Kidney (tissue), 14 donors: ENCODE data around the gene P3H1. TPM values are rescaled to one million over a fixed set of nuclear protein-coding genes. Genes with fewer than 3 reads are reported as not detected.

Experiments
- DNase-seq, 5 donors: peaks; one replicate each; pipeline ENCODE4 v3.0.0-alpha.2; 2013 to 2020
- FAIRE-seq: peaks from 2 replicates; lab custom pipeline; 2012; peaks lifted over from hg19 to GRCh38; lab: Jason Lieb, UNC
- H3K27ac ChIP-seq, 2 donors: one replicate each; pipeline ENCODE4 v1.7.0; 2013; ENCODE audit warnings: low read depth in 2 of 2, low read length in 2 of 2, inconsistent platforms in 1 of 2
- H3K27me3 ChIP-seq: one replicate; pipeline ENCODE4 v1.7.1; 2013; ENCODE audit warnings: low read length, inconsistent platforms; ENCODE audit not compliant: control insufficient read depth, insufficient read depth
- H3K36me3 ChIP-seq, 3 donors: one replicate each; pipeline versions ENCODE4 v1.7.0 to v1.7.1; 2013; ENCODE audit warnings: low read length in 3 of 3, control low read depth in 1 of 3, inconsistent platforms in 1 of 3; ENCODE audit not compliant: insufficient read depth in 3 of 3, control insufficient read depth in 2 of 3
- H3K4me1 ChIP-seq, 3 donors: one replicate each; pipeline versions ENCODE4 v1.7.0 to v1.7.1; 2013; ENCODE audit warnings: low read length in 3 of 3, inconsistent platforms in 1 of 3, low read depth in 1 of 3; ENCODE audit not compliant: control insufficient read depth in 2 of 3, insufficient read depth in 2 of 3
- H3K4me3 ChIP-seq, 3 donors: one replicate each; pipeline versions ENCODE4 v1.7.0 to v1.8.1; 2013; ENCODE audit warnings: low read length in 3 of 3, control low read depth in 1 of 3, inconsistent platforms in 1 of 3
- H3K9ac ChIP-seq, 3 donors: one replicate each; pipeline versions ENCODE4 v1.7.0 to v1.7.1; 2013; ENCODE audit warnings: low read length in 3 of 3, control low read depth in 1 of 3, inconsistent platforms in 1 of 3
- H3K9me3 ChIP-seq, 3 donors: one replicate each; pipeline versions ENCODE4 v1.7.0 to v1.7.1; 2013; ENCODE audit warnings: low read length in 3 of 3, control low read depth in 1 of 3, inconsistent platforms in 1 of 3; ENCODE audit not compliant: control insufficient read depth in 2 of 3, insufficient read depth in 1 of 3
- intact Hi-C: fragments of 100-400 bp; cut with DNase I; formaldehyde crosslinking; loops from one replicate; pipeline ENCODE4 v1.11.1; 2022
- polyA plus RNA-seq: library from polyadenylated mRNA; stranded (reverse); fragments of 350-450 nt; fragmentation: Illumina TruSeq; extraction: RNeasy Lipid Tissue Mini Kit (QIAGEN cat#74804); gene quantifications from one replicate; pipeline ENCODE4 v1.2.3, GENCODE V29; 2014; ENCODE audit warnings: low read depth, low replicate concordance; ENCODE audit not compliant: insufficient read depth
- total RNA-seq: library from RNA; stranded (reverse); fragmentation: NEBNext Ultra II Directional; extraction: Animal tissue kit (Norgen Biotek cat#: 25700); gene quantifications from one replicate; pipeline ENCODE4 v1.2.1, GENCODE V29; 2021
- TF ChIP-seq, protein P1 (sequence below): IDR thresholded peaks from 3 replicates; pipeline ENCODE4 v1.5.1; 2012; ENCODE audit warnings: mild to moderate bottlenecking, moderate library complexity, borderline replicate concordance; ENCODE audit not compliant: insufficient read depth; ENCODE audit errors: extremely low read depth
- donor health status: control.
- donor health status: control.
- donor health status: control.
- donor health status: control.
- donor health status: control.
- donor health status: DM: yes; HTN: yes; CAD: no.
- donor health status: Normal renal cell carcinoma (clear cell type).

P3H1 gene
- total and polyA plus RNA-seq, 2 donors from 2014 or later, result 19.0 to 29.7 TPM

DNA sequence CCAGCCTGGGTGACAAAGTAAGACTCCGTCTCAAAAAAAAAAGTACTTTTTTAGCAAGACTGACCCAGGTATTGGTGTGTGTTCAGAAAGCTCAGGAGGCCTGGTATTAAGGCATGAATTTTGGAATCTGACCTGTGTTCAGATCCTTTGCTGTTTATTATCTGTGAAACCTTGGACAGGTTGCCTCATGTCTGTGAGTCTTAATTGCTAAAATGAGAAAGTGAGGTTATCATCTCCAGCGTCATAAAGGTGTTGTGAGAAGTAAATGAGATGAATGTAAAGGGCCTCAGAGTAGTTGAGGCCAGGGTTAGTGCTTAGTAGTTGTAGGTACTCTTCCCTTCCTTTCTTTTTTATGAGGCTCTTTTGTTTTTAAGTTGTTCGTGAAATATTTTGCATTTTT is 3.0 kb upstream of the P3H1 start:
- H3K36me3 ChIP-seq, result peaks cover 0 to 6% (median 3%) of the 10 kb centered on the region in 3 donors
- TF ChIP-seq, protein P1, sequence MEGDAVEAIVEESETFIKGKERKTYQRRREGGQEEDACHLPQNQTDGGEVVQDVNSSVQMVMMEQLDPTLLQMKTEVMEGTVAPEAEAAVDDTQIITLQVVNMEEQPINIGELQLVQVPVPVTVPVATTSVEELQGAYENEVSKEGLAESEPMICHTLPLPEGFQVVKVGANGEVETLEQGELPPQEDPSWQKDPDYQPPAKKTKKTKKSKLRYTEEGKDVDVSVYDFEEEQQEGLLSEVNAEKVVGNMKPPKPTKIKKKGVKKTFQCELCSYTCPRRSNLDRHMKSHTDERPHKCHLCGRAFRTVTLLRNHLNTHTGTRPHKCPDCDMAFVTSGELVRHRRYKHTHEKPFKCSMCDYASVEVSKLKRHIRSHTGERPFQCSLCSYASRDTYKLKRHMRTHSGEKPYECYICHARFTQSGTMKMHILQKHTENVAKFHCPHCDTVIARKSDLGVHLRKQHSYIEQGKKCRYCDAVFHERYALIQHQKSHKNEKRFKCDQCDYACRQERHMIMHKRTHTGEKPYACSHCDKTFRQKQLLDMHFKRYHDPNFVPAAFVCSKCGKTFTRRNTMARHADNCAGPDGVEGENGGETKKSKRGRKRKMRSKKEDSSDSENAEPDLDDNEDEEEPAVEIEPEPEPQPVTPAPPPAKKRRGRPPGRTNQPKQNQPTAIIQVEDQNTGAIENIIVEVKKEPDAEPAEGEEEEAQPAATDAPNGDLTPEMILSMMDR, result no peak
- no peak for DNase-seq
- H3K4me1 ChIP-seq, result peaks cover 0 to 5% (median 0%) of the 10 kb centered on the region in 3 donors
- no peak overlapping the region for H3K4me3 ChIP-seq
- intact Hi-C loops, result no loop called here
- no peaks in the 10 kb centered on the region for H3K27me3 ChIP-seq
- no peak for FAIRE-seq
- no peaks in the 10 kb centered on the region for H3K9me3 ChIP-seq
- no peak overlapping the region for H3K9ac ChIP-seq
- no peak overlapping the region for H3K27ac ChIP-seq

DNA sequence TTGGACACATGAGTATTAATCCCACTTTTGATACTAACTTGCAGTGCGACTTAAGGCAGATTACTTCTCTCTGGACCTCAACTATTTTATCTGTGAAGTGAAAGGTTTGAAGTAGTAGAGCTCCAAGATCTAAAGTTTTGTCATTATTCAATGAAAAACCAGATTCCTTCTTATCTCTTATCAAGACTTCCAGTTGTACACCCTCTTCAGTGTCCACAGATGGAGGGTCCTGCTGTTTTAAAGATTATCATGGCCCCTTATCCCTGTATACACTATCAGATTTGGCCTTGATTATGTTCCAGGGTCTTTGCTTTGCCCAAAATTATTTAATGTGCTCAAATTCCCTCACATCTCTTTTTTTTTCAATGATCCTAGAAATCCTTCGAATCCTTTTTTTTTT is 1.3 kb upstream of the P3H1 start:
- H3K4me3 ChIP-seq, result peak overlapping the region; percentile 82 to 89 (median 89)
- DNase-seq, result no peak
- TF ChIP-seq, protein P1, result no peak

DNA sequence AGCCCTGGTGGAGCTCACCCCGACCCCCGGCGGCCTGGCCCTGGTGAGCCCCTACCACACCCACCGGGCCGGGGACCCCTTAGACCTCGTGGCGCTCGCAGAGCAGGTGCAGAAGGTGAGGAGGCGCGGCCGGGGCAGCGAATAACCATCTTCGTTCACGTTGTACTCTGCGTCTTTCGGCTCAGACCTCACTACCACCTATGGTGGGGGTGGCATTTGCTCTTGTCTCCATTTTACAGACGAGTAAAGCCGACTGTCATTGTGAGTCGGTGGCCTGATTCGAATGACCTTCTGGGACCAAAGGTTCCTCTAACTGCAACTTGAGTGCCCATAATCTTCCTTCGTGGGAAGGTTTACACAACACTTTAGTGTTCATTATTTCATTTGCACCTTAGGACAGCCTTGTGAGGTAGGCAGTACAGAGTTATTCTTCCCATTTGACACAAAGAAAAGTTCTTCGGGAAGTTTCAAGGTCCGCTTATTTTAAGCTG is 727 bp upstream of the P3H1 start:
- H3K9me3 ChIP-seq, result no peaks in the 10 kb centered on the region
- H3K27ac ChIP-seq, result peak overlapping the region; percentile 73 to 74
- H3K27me3 ChIP-seq, result no peaks in the 10 kb centered on the region
- intact Hi-C loops, result no loop called here
- H3K4me3 ChIP-seq, result peak overlapping the region; percentile 82 to 89 (median 89)
- peak overlapping the region; percentile 74 to 87 (median 81) for H3K9ac ChIP-seq
- no peaks in the 10 kb centered on the region for H3K36me3 ChIP-seq
- TF ChIP-seq, protein P1, result no peak
- DNase-seq (no peak), FAIRE-seq (no peak)
- H3K4me1 ChIP-seq, result peaks cover 0 to 8% (median 0%) of the 10 kb centered on the region in 3 donors

More for the DNA sequence above, 1.3 kb upstream of the P3H1 start:
- peak overlapping the region in 2 of 3 donors; percentile 81 to 87 for H3K9ac ChIP-seq
- intact Hi-C loops, result no loop called here
- H3K4me1 ChIP-seq, result peaks cover 0 to 8% (median 0%) of the 10 kb centered on the region in 3 donors
- H3K27me3 ChIP-seq, result no peaks in the 10 kb centered on the region
- H3K9me3 ChIP-seq, result no peaks in the 10 kb centered on the region
- H3K36me3 ChIP-seq, result no peaks in the 10 kb centered on the region
- FAIRE-seq, result no peak
- H3K27ac ChIP-seq, result no peak overlapping the region
